HG03354 (cell line): Measurements from ENCODE around the gene PCDHGA2.
"Not testable (repeated sequence)": the region's sequence is repeated elsewhere in the genome, so short reads cannot be mapped to it uniquely, and the experiment has no call there.

ENCODE experiments used
- ATAC-seq: cut with Tn5 transposase; IDR thresholded peaks from one replicate; pipeline ENCODE4 v1.9.1; 2021; ENCODE audit warnings: mild to moderate bottlenecking; ENCODE audit not compliant: unreplicated experiment, poor library complexity, severe bottlenecking

The PCDHGA2 gene

GRCh38 chr5:141345327-141345726, 6.8 kb downstream of the PCDHGA2 start:
- ATAC-seq = no peak

- not testable (repeated sequence) for ATAC-seq
These were observed 7.5 kb downstream of the PCDHGA2 start for GRCh38 chr5:141346017-141346416.

GRCh38 chr5:141349917-141350619, 11.5 kb downstream of the PCDHGA2 start, which contains the start of gene PCDHGB1:
Gene PCDHGB1 (plus strand): TSS chr5:141350099. CDS start chr5:141350261, 162 bp downstream.
- ATAC-seq = no peak

DNA sequence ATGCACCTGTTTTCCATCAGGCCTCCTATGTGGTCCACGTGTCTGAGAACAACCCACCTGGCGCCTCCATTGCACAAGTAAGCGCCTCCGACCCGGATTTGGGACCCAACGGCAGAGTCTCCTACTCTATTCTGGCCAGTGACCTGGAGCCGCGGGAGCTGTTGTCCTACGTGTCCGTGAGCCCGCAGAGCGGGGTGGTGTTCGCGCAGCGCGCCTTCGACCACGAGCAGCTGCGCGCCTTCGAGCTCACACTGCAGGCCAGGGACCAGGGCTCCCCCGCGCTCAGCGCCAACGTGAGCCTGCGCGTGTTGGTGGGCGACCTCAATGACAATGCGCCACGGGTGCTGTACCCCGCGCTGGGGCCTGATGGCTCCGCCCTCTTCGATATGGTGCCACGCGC, 13.0 kb downstream of the PCDHGA2 start:
- ATAC-seq = no peak

DNA sequence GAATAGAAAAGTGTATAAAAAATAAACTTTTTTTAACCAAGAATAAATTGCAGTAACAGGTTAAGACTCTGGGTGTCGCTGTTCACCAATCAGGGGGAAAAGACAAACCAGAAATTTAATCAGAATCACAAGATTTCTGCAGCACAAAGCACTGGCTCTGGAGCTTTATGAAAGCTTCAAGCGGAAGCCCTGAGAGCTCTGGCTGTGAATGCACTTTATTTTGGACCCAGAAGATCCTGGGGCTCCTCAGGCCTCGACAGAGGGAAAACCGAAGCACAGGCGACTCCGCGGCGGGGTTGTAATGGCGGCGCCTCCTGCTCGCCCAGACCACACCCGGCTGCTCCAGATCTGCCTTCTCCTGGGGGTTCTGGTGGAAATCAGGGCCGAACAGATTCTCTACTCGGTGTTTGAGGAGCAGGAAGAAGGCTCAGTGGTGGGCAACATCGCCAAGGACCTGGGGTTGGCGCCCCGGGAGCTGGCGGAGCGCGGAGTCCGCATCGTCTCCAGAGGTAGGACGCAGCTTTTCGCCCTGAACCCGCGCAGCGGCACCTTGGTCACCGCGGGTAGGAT, 16.4 kb downstream of the PCDHGA2 start, which contains the start of gene PCDHGA4:
Gene PCDHGA4 (plus strand): TSS at position 122 of the 570 bp plus-strand sequence. CDS start 87 bp downstream, at position 209.
- no peak for ATAC-seq

DNA sequence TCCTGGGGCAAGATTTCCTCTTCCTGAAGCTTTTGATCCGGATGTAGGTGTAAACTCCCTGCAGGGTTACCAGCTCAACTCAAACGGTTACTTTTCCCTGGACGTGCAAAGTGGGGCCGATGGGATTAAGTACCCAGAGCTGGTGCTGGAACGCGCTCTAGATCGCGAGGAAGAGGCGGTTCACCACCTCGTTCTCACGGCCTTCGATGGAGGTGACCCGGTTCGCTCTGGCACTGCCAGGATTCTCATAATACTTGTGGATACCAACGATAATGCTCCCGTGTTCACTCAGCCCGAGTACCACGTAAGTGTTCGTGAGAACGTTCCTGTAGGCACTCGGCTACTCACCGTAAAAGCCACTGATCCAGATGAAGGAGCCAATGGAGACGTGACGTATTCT, 17.1 kb downstream of the PCDHGA2 start:
- no peak for ATAC-seq

DNA sequence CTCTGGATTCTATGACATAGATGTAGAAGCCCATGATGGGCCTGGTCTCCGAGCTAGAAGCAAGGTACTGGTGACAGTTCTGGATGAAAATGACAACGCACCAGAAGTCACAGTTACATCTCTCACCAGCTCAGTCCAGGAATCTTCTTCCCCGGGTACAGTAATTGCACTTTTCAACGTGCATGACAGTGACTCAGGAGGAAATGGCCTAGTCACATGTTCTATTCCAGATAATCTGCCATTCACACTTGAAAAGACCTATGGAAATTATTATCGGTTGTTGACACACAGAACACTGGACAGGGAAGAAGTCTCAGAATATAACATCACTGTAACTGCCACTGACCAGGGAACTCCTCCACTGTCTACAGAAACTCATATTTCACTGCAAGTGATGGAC, 17.6 kb downstream of the PCDHGA2 start:
- ATAC-seq = no peak

GRCh38 chr5:141356950-141357349, 18.4 kb downstream of the PCDHGA2 start:
- ATAC-seq = no peak

DNA sequence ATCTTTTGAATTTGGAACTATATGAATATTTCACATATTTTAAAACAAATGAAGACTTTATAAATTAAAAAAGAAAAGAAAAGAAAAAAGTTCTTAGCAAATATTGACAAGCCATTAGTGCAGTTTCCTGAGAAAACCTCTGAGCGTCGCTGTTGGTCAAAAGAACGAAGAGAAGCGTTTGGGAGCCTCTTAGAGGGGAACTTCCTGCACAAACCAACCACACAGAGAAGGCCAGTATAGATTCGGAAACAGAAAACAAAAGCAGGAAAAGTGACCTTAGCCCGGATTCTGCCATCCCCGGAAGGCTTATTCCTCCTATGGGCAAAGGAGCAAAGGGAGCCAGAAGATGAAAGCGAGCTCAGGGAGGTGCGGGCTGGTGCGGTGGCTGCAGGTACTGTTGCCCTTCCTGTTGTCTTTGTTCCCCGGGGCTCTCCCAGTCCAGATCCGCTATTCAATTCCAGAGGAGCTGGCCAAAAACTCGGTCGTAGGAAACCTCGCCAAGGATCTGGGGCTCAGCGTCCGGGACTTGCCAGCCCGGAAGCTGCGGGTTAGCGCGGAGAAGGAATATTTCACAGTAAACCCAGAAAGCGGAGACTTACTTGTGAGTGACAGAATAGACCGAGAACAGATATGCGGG, 21.3 kb downstream of the PCDHGA2 start, which contains the start of gene PCDHGB2:
Gene PCDHGB2 (plus strand): TSS at position 205 of the 637 bp plus-strand sequence. CDS start 142 bp downstream, at position 347.
- peak; percentile 65 for ATAC-seq

GRCh38 chr5:141360685-141361084, 22.1 kb downstream of the PCDHGA2 start:
- no peak for ATAC-seq

DNA sequence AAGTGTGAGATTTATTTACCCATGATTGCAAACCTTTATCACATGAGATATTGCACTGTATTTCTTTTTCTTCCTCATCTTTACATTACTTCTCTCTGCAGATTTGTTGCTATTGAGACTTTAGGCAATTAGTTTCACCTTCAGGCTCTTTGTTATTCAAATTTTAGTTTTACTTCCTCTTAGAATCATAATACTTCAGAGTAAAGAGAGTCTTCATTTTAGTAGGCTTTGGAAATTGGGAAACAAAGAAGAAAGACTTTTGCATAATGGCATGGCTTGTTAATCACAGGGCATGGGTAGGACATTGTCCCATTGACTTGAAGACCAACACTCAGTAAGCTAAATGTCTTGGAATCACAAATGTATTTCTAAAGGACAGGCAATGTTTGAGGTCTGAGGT, 24.2 kb downstream of the PCDHGA2 start:
- no peak for ATAC-seq

GRCh38 chr5:141363952-141364660, 25.5 kb downstream of the PCDHGA2 start, which contains the start of gene PCDHGA5:
Gene PCDHGA5 (plus strand): TSS chr5:141364162. CDS start chr5:141364331, 169 bp downstream.
- no peak for ATAC-seq

GRCh38 chr5:141366016-141366896, 27.7 kb downstream of the PCDHGA2 start:
- no peak for ATAC-seq

DNA sequence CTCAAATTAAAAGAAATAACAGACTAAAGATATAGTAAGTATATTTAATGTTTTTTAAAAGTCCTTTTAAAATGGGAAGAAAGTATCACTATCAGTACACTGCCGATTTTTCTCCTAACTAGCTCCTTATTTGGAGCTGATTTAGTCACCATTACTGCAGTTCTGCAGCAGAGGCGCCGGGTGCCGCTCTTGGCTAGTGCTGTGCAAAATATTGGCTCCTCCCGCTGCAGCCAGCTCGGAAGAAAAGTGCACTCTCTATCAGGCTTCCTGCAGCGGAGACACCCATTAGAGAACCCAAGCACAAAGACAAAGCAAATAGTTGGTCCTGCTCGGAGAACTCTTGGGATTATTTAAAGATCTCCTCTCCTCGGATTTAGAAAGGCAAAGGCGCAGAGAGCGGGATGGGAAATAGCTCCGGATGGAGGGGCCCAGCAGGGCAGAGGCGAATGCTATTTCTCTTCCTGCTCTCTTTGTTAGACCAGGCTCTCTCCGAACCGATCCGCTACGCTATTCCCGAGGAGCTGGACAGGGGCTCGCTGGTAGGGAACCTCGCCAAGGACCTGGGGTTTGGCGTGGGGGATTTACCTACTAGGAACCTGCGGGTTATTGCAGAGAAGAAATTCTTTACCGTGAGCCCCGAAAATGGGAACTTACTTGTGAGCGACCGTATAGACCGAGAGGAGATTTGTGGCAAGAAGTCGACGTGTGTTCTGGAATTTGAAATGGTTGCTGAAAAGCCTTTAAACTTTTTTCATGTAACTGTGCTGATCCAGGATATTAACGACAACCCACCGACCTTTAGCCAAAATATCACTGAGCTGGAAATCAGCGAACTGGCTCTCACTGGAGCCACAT, 31.7 kb downstream of the PCDHGA2 start, which contains the start of gene PCDHGB3:
Gene PCDHGB3 (plus strand): TSS at position 249 of the 855 bp plus-strand sequence. CDS start 153 bp downstream, at position 402.
- peak; percentile 69 for ATAC-seq

DNA sequence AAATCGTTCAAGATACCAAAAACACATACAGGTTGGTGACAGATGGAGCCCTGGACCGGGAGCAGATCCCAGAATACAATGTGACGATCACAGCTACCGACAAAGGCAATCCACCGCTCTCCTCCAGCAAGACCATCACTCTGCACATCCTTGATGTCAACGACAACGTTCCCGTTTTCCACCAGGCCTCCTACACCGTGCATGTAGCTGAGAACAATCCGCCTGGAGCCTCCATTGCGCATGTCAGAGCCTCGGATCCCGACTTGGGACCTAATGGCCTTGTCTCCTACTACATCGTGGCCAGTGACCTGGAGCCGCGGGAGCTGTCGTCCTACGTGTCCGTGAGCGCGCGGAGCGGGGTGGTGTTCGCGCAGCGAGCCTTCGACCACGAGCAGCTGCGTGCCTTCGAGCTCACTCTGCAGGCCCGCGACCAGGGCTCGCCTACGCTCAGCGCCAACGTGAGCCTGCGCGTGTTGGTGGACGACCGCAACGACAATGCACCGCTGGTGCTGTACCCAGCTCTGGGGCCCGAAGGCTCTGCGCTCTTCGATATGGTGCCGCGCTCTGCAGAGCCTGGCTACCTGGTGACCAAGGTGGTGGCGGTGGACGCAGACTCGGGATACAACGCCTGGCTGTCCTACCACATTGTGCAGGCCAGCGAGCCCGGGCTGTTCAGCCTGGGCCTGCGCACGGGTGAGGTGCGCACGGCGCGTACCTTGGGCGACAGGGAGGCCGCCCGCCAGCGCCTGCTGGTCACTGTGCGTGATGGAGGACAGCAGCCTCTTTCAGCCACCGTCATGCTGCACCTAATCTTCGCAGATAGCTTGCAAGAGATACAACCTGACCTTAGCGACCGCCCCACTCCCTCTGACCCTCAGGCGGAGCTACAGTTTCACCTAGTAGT, 33.3 kb downstream of the PCDHGA2 start:
- no peak for ATAC-seq

DNA sequence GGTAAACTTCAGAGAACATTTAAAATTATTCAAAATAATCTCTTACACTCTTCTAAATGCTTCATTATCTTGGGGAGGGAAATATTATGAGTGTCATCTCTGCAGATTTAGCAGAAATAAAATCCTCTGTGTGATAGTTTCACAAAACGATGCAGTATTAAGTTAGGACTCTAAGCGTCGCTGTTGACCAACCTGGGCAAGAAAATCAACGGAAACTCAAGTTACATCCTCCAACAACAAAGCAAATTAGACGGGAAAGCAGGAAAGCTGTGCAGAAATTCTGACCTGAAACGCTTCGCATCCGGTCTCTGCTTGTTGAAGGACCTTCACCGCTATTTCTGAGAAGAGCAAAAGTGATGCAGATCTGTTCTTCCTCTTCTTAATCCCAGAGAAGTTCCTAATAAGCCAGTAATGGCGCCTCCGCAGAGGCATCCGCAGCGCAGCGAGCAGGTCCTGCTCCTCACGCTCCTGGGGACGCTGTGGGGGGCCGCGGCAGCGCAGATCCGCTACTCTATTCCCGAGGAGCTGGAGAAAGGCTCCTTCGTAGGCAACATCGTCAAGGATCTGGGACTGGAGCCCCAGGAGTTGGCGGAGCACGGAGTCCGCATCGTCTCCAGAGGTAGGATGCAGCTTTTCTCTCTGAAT, 35.2 kb downstream of the PCDHGA2 start, which contains the start of gene PCDHGA6:
Gene PCDHGA6 (plus strand): TSS at position 219 of the 645 bp plus-strand sequence. CDS start 193 bp downstream, at position 412.
- ATAC-seq = no peak
